Esophagus squamous epithelium (tissue), 4 donors: ENCODE measurements around the gene LDAF1.

Experiments used
- CTCF ChIP-seq, 6 experiments: fragments of 450-650 bp in 4 of 6; fragments of 200-600 bp in 2 of 6; sonication (generic) in 2 of 6; IDR thresholded peaks; one replicate each; pipeline ENCODE4 v1.5.1; 2016 to 2019; ENCODE audit warnings: antibody characterized with exemption in 6 of 6, mild to moderate bottlenecking in 4 of 6, moderate library complexity in 4 of 6
- POLR2A ChIP-seq, 4 donors: fragments of 450-650 bp; IDR thresholded peaks; one replicate each; pipeline ENCODE4 v1.6.1; 2017; ENCODE audit warnings: antibody characterized with exemption in 4 of 4, mild to moderate bottlenecking in 4 of 4, moderate library complexity in 3 of 4

- TF ChIP-seq CTCF (IDR thresholded peaks at IDR 0.05) (no peak), POLR2A (IDR thresholded peaks at IDR 0.05) (no peak)
Observed at GRCh38 chr16:21224800-21225199, 66.3 kb downstream of the LDAF1 start.
